CD14-positive monocyte (primary cell): ENCODE data around the gene PLXDC2. TPM values are rescaled to one million over a fixed set of nuclear protein-coding genes. Genes with fewer than 3 reads are reported as not detected.

Source experiments
- DNase-seq, 3 donors: peaks; one replicate each; pipeline ENCODE4 v3.0.0-alpha.2; 2011 to 2022
- H2AFZ ChIP-seq: 2 replicates; pipeline ENCODE4 v1.6.0; 2012; ENCODE audit warnings: mild to moderate bottlenecking, low read depth, low read length, inconsistent platforms; ENCODE audit not compliant: insufficient read depth, poor library complexity, severe bottlenecking
- H3K27ac ChIP-seq, 2 donors: 1 replicate in 1 of 2; 2 replicates in 1 of 2; pipeline ENCODE4 v1.5.1; 2012 to 2013; ENCODE audit warnings: low read length in 2 of 2, control low read depth in 1 of 2, inconsistent platforms in 1 of 2, low read depth in 1 of 2, mild to moderate bottlenecking in 1 of 2
- H3K27me3 ChIP-seq, 2 donors: one replicate each; pipeline versions ENCODE4 v1.6.0 to v1.6.1; 2011 to 2013; ENCODE audit warnings: low read length in 2 of 2; ENCODE audit not compliant: control insufficient read depth in 2 of 2, insufficient read depth in 2 of 2
- H3K36me3 ChIP-seq, 2 donors: replicated peaks in 1 of 2; 1 replicate in 1 of 2; 2 replicates in 1 of 2; pipeline versions ENCODE4 v1.5.1 to v1.6.1; 2012 to 2013; ENCODE audit warnings: low read length in 2 of 2, control low read depth in 1 of 2, inconsistent platforms in 1 of 2, mild to moderate bottlenecking in 1 of 2; ENCODE audit not compliant: insufficient read depth in 2 of 2, control insufficient read depth in 1 of 2
- H3K4me1 ChIP-seq, 2 donors: 1 replicate in 1 of 2; 2 replicates in 1 of 2; pipeline versions ENCODE4 v1.5.1 to v1.6.1; 2012 to 2013; ENCODE audit warnings: low read length in 2 of 2, control low read depth in 1 of 2, inconsistent platforms in 1 of 2, mild to moderate bottlenecking in 1 of 2, moderate library complexity in 1 of 2; ENCODE audit not compliant: insufficient read depth in 2 of 2, control insufficient read depth in 1 of 2
- H3K4me2 ChIP-seq: replicated peaks from 2 replicates; pipeline ENCODE3; 2012; ENCODE audit warnings: low read length, moderate library complexity, mild to moderate bottlenecking; ENCODE audit not compliant: poor library complexity, severe bottlenecking; ENCODE audit errors: extremely low read depth
- H3K4me3 ChIP-seq, 3 experiments: fragments of 200-600 bp in 1 of 3; sonication (generic) in 1 of 3; replicated peaks in 1 of 3; 1 replicate in 2 of 3; 2 replicates in 1 of 3; pipeline ENCODE4 v1.5.1; 2011 to 2013; ENCODE audit warnings: low read length in 3 of 3, mild to moderate bottlenecking in 3 of 3, control low read depth in 2 of 3, low read depth in 2 of 3, inconsistent platforms in 1 of 3, moderate library complexity in 1 of 3
- H3K79me2 ChIP-seq: 2 replicates; pipeline ENCODE4 v1.6.0; 2012; ENCODE audit warnings: mild to moderate bottlenecking, control low read depth, inconsistent platforms, low read length, moderate library complexity; ENCODE audit not compliant: insufficient read depth
- H3K9ac ChIP-seq: 2 replicates; pipeline ENCODE4 v1.6.0; 2017; ENCODE audit warnings: low read length, mild to moderate bottlenecking; ENCODE audit not compliant: insufficient read depth, poor library complexity, severe bottlenecking
- H3K9me3 ChIP-seq, 2 donors: replicated peaks in 1 of 2; 1 replicate in 1 of 2; 2 replicates in 1 of 2; pipeline versions ENCODE4 v1.5.1 to v1.6.1; 2012 to 2013; ENCODE audit warnings: low read length in 2 of 2, control low read depth in 1 of 2; ENCODE audit not compliant: control insufficient read depth in 1 of 2, insufficient read depth in 1 of 2
- H4K20me1 ChIP-seq: 2 replicates; pipeline ENCODE4 v1.6.0; 2012; ENCODE audit warnings: mild to moderate bottlenecking, low read length, control low read depth, moderate library complexity; ENCODE audit not compliant: insufficient read depth
- H3K27ac Mint-ChIP-seq, 7 donors: one replicate each; pipeline ENCODE4 v1.8.0; 2020; ENCODE audit warnings: mild to moderate bottlenecking in 7 of 7, mixed read lengths in 7 of 7, moderate library complexity in 6 of 7, inconsistent platforms in 2 of 7
- H3K27me3 Mint-ChIP-seq, 3 donors: one replicate each; pipeline ENCODE4 v1.8.0; 2021 to 2022; ENCODE audit warnings: low read depth in 3 of 3, mild to moderate bottlenecking in 3 of 3, mixed read lengths in 3 of 3, moderate library complexity in 3 of 3, inconsistent platforms in 1 of 3
- H3K36me3 Mint-ChIP-seq, 2 donors: one replicate each; pipeline ENCODE4 v1.8.0; 2020; ENCODE audit warnings: mixed read lengths in 2 of 2, inconsistent platforms in 1 of 2, mild to moderate bottlenecking in 1 of 2
- H3K4me1 Mint-ChIP-seq: one replicate; pipeline ENCODE4 v1.8.0; 2020; ENCODE audit warnings: mild to moderate bottlenecking, mixed read lengths
- H3K4me3 Mint-ChIP-seq, 2 donors: one replicate each; pipeline ENCODE4 v1.8.0; 2020; ENCODE audit warnings: mild to moderate bottlenecking in 2 of 2, mixed read lengths in 2 of 2, moderate library complexity in 1 of 2
- H3K9me3 Mint-ChIP-seq, 7 donors: one replicate each; pipeline ENCODE4 v1.8.0; 2020 to 2022; ENCODE audit warnings: mixed read lengths in 7 of 7, mild to moderate bottlenecking in 6 of 7, moderate library complexity in 6 of 7, inconsistent platforms in 2 of 7
- CTCF ChIP-seq: fragments of 200-600 bp; IDR thresholded peaks from one replicate; pipeline ENCODE4 v1.8.0; 2022; ENCODE audit warnings: antibody characterized with exemption, mild to moderate bottlenecking
- WGBS: methylation state at CpG from one replicate; pipeline ENCODE4 v1.1.5; 2013; ENCODE audit warnings: missing lambda C conversion rate; ENCODE audit not compliant: insufficient coverage; 5-methylcytosine and 5-hydroxymethylcytosine counted together
- intact Hi-C, 2 donors: fragments of 100-400 bp; cut with micrococcal nuclease; formaldehyde crosslinking; loops; one replicate each; pipeline versions ENCODE4 v1.15.0 to v1.15.1; 2023
- polyA plus RNA-seq, 3 donors: library from polyadenylated mRNA; depleted of rRNA in 1 of 3; unstranded in 2 of 3; stranded (reverse) in 1 of 3; fragments of 300-500 nt in 2 of 3; fragments of >200 nt in 1 of 3; fragmentation: Illumina TruSeq in 2 of 3; gene quantifications; 1 replicate in 2 of 3; 2 replicates in 1 of 3; pipeline ENCODE4 v1.2.3, GENCODE V29; 2012 to 2021

Gene PLXDC2
- polyA plus RNA-seq, 3 donors: 37.5 to 128 (median 93.6) TPM

- Mint-ChIP-seq H3K9me3 (peaks cover 0 to 2% (median 0%) of the 10 kb centered on the region in 7 donors), H3K36me3 (peaks cover 26 to 40% of the 10 kb centered on the region in 2 donors), H3K4me1 (peaks cover 18% of the 10 kb centered on the region), H3K27ac (peak overlapping the region in 6 of 7 donors; percentile 31 to 82 (median 70)), H3K4me3 (no peak overlapping the region), H3K27me3 (no peaks in the 10 kb centered on the region)
- Histone ChIP-seq H3K79me2 (peaks cover 48% of the 10 kb centered on the region), H2AFZ (no peak overlapping the region), H3K4me2 (no peak overlapping the region), H3K27ac (peak overlapping the region in 1 of 2 donors; percentile 54), H3K27me3 (no peaks in the 10 kb centered on the region), H4K20me1 (peaks cover 100% of the 10 kb centered on the region), H3K9ac (no peak overlapping the region), H3K9me3 (no peaks in the 10 kb centered on the region), H3K36me3 (peaks cover 0 to 4% of the 10 kb centered on the region in 2 donors), H3K4me1 (peaks cover 0 to 4% of the 10 kb centered on the region in 2 donors), H3K4me3 (no peak overlapping the region)
- WGBS: 98% methylated on average over 5 of the region's 6 CpGs
- no peak for DNase-seq
- intact Hi-C loops: no loop called here
- TF ChIP-seq CTCF: no peak
Measured at GRCh38 chr10:19944911-19945663, 128.9 kb downstream of the PLXDC2 start.

- Histone ChIP-seq H3K27ac (peak overlapping the region in 1 of 2 donors; percentile 28), H3K9me3 (no peaks in the 10 kb centered on the region), H3K36me3 (peaks cover 0 to 4% of the 10 kb centered on the region in 2 donors), H3K4me3 (no peak overlapping the region), H4K20me1 (peaks cover 100% of the 10 kb centered on the region), H3K27me3 (no peaks in the 10 kb centered on the region), H3K79me2 (peaks cover 42% of the 10 kb centered on the region), H3K4me1 (peaks cover 0 to 4% of the 10 kb centered on the region in 2 donors), H3K4me2 (no peak overlapping the region), H2AFZ (no peak overlapping the region), H3K9ac (no peak overlapping the region)
- DNase-seq: no peak
- H3K9me3 Mint-ChIP-seq: peaks cover 0 to 2% (median 0%) of the 10 kb centered on the region in 7 donors
- intact Hi-C loops: no loop called here
- no peak overlapping the region for H3K4me3 Mint-ChIP-seq
- peaks cover 26 to 45% of the 10 kb centered on the region in 2 donors for H3K36me3 Mint-ChIP-seq
- WGBS: no CpG with 5 or more reads among the region's 4 CpGs
- peaks cover 18% of the 10 kb centered on the region for H3K4me1 Mint-ChIP-seq
- peak overlapping the region in 3 of 7 donors; percentile 63 to 69 (median 64) for H3K27ac Mint-ChIP-seq
- no peaks in the 10 kb centered on the region for H3K27me3 Mint-ChIP-seq
- TF ChIP-seq CTCF: no peak
Measured at GRCh38 chr10:19946245-19946644, 130.0 kb downstream of the PLXDC2 start.
